Heart left ventricle (tissue), 16 donors: Measurements from ENCODE around the gene MS4A15. TPM values are rescaled to one million over a fixed set of nuclear protein-coding genes. Genes with fewer than 3 reads are reported as not detected.

Source experiments
- ATAC-seq, 4 donors: fragments of 200-7000 bp; cut with Tn5 transposase; one replicate each; pipeline ENCODE4 v1.9.1; 2020 to 2022; ENCODE audit warnings: moderate library complexity in 4 of 4, mild to moderate bottlenecking in 3 of 4, moderate number of reproducible peaks in 1 of 4
- DNase-seq, 5 donors: peaks; one replicate each; pipeline ENCODE4 v3.0.0-alpha.2; 2020
- H3K27ac ChIP-seq, 12 donors: fragments of 200-600 bp; sonication (generic) in 4 of 12; one replicate each; pipeline versions ENCODE4 v1.5.0 to v1.8.0; 2016 to 2022; ENCODE audit warnings: mild to moderate bottlenecking in 2 of 12
- H3K27me3 ChIP-seq, 9 donors: fragments of 200-600 bp; sonication (generic) in 2 of 9; one replicate each; pipeline versions ENCODE4 v1.5.1 to v1.8.0; 2016 to 2022; ENCODE audit warnings: mild to moderate bottlenecking in 3 of 9
- H3K36me3 ChIP-seq, 9 donors: fragments of 200-600 bp; sonication (generic) in 2 of 9; one replicate each; pipeline versions ENCODE4 v1.5.0 to v1.8.0; 2018 to 2022; ENCODE audit warnings: mild to moderate bottlenecking in 2 of 9
- H3K4me1 ChIP-seq, 12 donors: fragments of 200-600 bp; sonication (generic) in 4 of 12; one replicate each; pipeline versions ENCODE4 v1.5.0 to v1.8.0; 2016 to 2022; ENCODE audit warnings: mild to moderate bottlenecking in 3 of 12
- H3K4me3 ChIP-seq, 12 donors: fragments of 200-600 bp; sonication (generic) in 4 of 12; one replicate each; pipeline versions ENCODE4 v1.5.0 to v1.8.0; 2017 to 2022; ENCODE audit warnings: mild to moderate bottlenecking in 9 of 12, moderate library complexity in 4 of 12
- H3K9me3 ChIP-seq, 12 donors: fragments of 200-600 bp; sonication (generic) in 4 of 12; one replicate each; pipeline versions ENCODE4 v1.5.0 to v1.8.0; 2016 to 2022; ENCODE audit warnings: mild to moderate bottlenecking in 1 of 12
- POLR2A ChIP-seq, 2 donors: fragments of 450-650 bp; IDR thresholded peaks; one replicate each; pipeline ENCODE4 v1.6.1; 2017; ENCODE audit warnings: antibody characterized with exemption in 2 of 2, mild to moderate bottlenecking in 2 of 2, moderate library complexity in 2 of 2
- WGBS, 4 donors: extraction: QIAGEN DNeasy Blood & Tissue Kit in 2 of 4; methylation state at CpG; one replicate each; pipeline versions ENCODE4 v1.1.5 to v1.1.7; 2013 to 2018; 5-methylcytosine and 5-hydroxymethylcytosine counted together
- intact Hi-C, 10 donors: fragments of 100-400 bp; cut with DNase I; formaldehyde crosslinking; loops; one replicate each; pipeline versions ENCODE4 v1.11.1 to v1.14.2; 2022
- polyA plus RNA-seq, 2 donors: library from polyadenylated mRNA; stranded (reverse); fragments of 200-250 nt; gene quantifications; one replicate each; pipeline ENCODE4 v1.2.3, GENCODE V29; 2013
- total RNA-seq, 9 donors: library from RNA; depleted of rRNA in 2 of 9; stranded (reverse); fragments of >200 nt in 2 of 9; fragmentation: NEBNext Ultra II Directional in 3 of 9; extraction: Animal tissue kit (Norgen Biotek cat#: 25700) in 3 of 9; gene quantifications; one replicate each; pipeline versions ENCODE4 v1.1.0 to v1.2.4, GENCODE V29; 2016 to 2023
- TF ChIP-seq, protein P1 (sequence below), 12 donors: fragments of 200-600 bp; sonication (generic) in 4 of 12; IDR thresholded peaks; one replicate each; pipeline versions ENCODE4 v1.5.0 to v1.8.0; 2018 to 2022; ENCODE audit warnings: antibody characterized with exemption in 12 of 12, mild to moderate bottlenecking in 5 of 12
- donor health status: ischemic (EF 13 %, LVEDD 7.1; RV severe dilation, severe dysfunction).
- donor health status: healthy with polysubstance abuse.
- donor health status: DM: no; HTN: yes; CAD: no.
- donor health status: DM: no; HTN: no; CAD: no.
- donor health status: ischemic (EF 25% LVEDD 6.9; RV normal size, moderate dysfunction).
- donor health status: ischemic (EF 25% LVEDD 5.7; RV mildly dilated, moderate dysfunction).
- donor health status: healthy.
- donor health status: DM: yes; HTN: yes; CAD: no.
- donor health status: ischemic (EF 35%, LVEDD 5.7; RV mildly dilated, moderate dysfunction).
- donor health status: nonischemic (EF 11% LVEDD 7.7; RV severe dilation, severe dysfunction).
- donor health status: DM: yes; HTN: yes; CAD: no.
- donor health status: PGD.
- donor health status: ischemic (EF 29% LVEDD 5.4; RV normal size, mild dysfunction).
- donor health status: nonischemic (EF 23%, LVEDD 6.1; RV moderate dilation, normal function).

The MS4A15 gene
- total and polyA plus RNA-seq, 11 donors, result not detected

DNA sequence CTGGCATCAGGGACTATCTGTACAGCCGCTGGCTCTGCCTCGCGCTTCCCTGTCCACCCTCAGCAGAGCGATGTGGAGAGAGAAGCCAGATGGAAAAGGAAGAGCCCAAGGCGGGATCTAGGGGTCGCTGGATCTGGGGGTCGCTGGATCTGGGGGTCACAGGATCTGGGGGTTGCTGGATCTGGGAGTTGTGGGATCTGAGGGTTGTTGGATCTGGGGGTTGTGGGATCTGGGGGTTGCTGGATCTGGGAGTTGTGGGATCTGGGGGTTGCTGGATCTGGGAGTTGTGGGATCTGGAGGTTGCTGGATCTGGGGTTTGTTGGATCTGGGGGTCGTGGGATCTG, 26.4 kb downstream of the MS4A15 start:
- no peak for DNase-seq
- 91 to 93% (median 92%) methylated on average over 8 of the region's 8 CpGs for WGBS, 4 donors
- intact Hi-C loops, result loop anchor here in 1 of 10 donors (5.0 kb wide), 1 partner anchor 114 kb away; no protein-coding TSS in a partner anchor
- Histone ChIP-seq H3K4me3 (no peak overlapping the region), H3K4me1 (peaks cover 0 to 22% (median 10%) of the 10 kb centered on the region in 12 donors), H3K36me3 (no peaks in the 10 kb centered on the region), H3K9me3 (peaks cover 0 to 2% (median 0%) of the 10 kb centered on the region in 12 donors), H3K27ac (no peak overlapping the region), H3K27me3 (no peaks in the 10 kb centered on the region)
- ATAC-seq, result no peak
- no peak for TF ChIP-seq POLR2A (IDR thresholded peaks at IDR 0.05)
- TF ChIP-seq, protein P1, sequence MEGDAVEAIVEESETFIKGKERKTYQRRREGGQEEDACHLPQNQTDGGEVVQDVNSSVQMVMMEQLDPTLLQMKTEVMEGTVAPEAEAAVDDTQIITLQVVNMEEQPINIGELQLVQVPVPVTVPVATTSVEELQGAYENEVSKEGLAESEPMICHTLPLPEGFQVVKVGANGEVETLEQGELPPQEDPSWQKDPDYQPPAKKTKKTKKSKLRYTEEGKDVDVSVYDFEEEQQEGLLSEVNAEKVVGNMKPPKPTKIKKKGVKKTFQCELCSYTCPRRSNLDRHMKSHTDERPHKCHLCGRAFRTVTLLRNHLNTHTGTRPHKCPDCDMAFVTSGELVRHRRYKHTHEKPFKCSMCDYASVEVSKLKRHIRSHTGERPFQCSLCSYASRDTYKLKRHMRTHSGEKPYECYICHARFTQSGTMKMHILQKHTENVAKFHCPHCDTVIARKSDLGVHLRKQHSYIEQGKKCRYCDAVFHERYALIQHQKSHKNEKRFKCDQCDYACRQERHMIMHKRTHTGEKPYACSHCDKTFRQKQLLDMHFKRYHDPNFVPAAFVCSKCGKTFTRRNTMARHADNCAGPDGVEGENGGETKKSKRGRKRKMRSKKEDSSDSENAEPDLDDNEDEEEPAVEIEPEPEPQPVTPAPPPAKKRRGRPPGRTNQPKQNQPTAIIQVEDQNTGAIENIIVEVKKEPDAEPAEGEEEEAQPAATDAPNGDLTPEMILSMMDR (IDR thresholded peaks at IDR 0.05), result no peak

DNA sequence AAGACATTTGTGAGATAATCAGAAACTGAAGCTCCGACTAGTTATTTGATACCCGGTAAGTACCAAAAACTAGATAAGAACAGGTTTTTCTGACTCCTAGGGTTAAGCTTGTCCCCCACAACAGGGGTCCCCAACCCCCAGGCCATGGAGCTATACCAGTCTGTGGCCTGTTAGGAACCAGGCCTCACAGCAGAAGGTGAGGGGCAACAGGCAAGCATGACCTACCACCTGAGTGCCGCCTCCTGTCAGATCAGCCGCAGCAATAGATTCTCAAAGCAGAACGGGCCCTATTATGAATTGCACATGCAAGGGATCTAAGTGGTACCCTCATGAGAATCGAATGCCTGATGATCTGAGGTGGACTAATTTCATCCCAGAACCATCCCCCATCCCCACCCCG, 27.2 kb downstream of the MS4A15 start:
- no peaks in the 10 kb centered on the region for H3K36me3 ChIP-seq
- ATAC-seq (no peak), DNase-seq (no peak)
- intact Hi-C loops, result loop anchor here in 1 of 10 donors (5.0 kb wide), 1 partner anchor 113 kb away; no protein-coding TSS in a partner anchor
- H3K4me3 ChIP-seq, result no peak overlapping the region
- no peak overlapping the region for H3K27ac ChIP-seq
- H3K27me3 ChIP-seq, result no peaks in the 10 kb centered on the region
- peaks cover 0 to 30% (median 10%) of the 10 kb centered on the region in 12 donors for H3K4me1 ChIP-seq
- TF ChIP-seq POLR2A (IDR thresholded peaks at IDR 0.05), result no peak
- TF ChIP-seq, protein P1 (IDR thresholded peaks at IDR 0.05), result no peak
- H3K9me3 ChIP-seq, result peaks cover 0 to 2% (median 0%) of the 10 kb centered on the region in 12 donors
- 89 to 94% (median 92%) methylated on average over 7 of the region's 7 CpGs for WGBS, 4 donors

GRCh38 chr11:60785136-60785535, 28.5 kb downstream of the MS4A15 start, which contains the start of gene MS4A10:
Gene MS4A10, plus strand, starts transcription at chr11:60785333. Its CDS starts 5,003 bp downstream, at chr11:60790336.
- WGBS, 4 donors, result 66 to 69% (median 67%) methylated on average over 9 of the region's 9 CpGs
- Histone ChIP-seq H3K27me3 (no peaks in the 10 kb centered on the region), H3K9me3 (no peaks in the 10 kb centered on the region), H3K27ac (no peak within 1 kb of the TSS), H3K4me1 (peaks cover 0 to 30% (median 10%) of the 10 kb centered on the region in 12 donors), H3K4me3 (no peak within 1 kb of the TSS), H3K36me3 (no peaks in the 10 kb centered on the region)
- TF ChIP-seq, protein P1 (IDR thresholded peaks at IDR 0.05), result no peak
- no peak for TF ChIP-seq POLR2A (IDR thresholded peaks at IDR 0.05)
- no peak for ATAC-seq
- intact Hi-C loops, result loop anchor here in 1 of 10 donors (5.0 kb wide), 1 partner anchor 42 kb away; no protein-coding TSS in a partner anchor
- DNase-seq, result no peak

DNA sequence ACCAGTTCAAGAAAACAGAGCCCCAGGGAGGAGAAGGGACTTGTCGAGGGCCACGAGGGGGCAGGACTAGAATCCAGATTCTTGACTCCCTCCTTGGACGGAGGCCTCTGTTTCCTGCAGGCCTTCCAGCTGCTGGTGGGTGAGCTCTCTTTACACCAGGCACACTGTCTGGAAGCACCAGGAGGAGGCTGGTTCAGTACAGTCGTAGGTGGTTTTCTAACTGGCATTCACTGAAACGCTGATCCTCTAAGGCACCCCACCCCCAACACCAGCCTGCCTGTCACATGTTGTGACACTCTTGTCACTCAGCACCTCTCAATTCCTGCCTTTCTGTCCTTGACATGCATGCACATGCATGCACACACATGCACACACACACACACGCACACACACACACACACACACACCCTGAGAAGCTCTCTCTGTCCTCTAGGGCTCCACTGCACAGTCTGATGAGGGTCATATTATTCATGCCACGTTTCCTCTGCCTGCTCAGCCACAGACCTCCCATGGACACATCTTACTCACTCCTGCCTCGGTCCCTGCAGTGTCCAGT, 29.2 kb downstream of the MS4A15 start:
- Histone ChIP-seq H3K4me1 (peaks cover 0 to 30% (median 10%) of the 10 kb centered on the region in 12 donors), H3K36me3 (no peaks in the 10 kb centered on the region), H3K4me3 (no peak overlapping the region), H3K9me3 (no peaks in the 10 kb centered on the region), H3K27ac (no peak overlapping the region), H3K27me3 (no peaks in the 10 kb centered on the region)
- ATAC-seq (peak in 2 of 4 donors; percentile 16 to 17), DNase-seq (no peak)
- WGBS, 4 donors, result 53 to 64% (median 60%) methylated on average over 8 of the region's 8 CpGs
- intact Hi-C loops, result loop anchor here in 1 of 10 donors (5.0 kb wide), 1 partner anchor 41 kb away; no protein-coding TSS in a partner anchor
- no peak for TF ChIP-seq POLR2A (IDR thresholded peaks at IDR 0.05)
- TF ChIP-seq, protein P1 (IDR thresholded peaks at IDR 0.05), result peak in 1 of 12 donors; percentile 13
